GM12801 (cell line): ENCODE results near the gene SMIM13.

ENCODE experiments used
- TF ChIP-seq, protein P1 (sequence below): IDR thresholded peaks from one replicate; pipeline ENCODE4 v1.5.1; 2011; ENCODE audit warnings: control low read depth; ENCODE audit not compliant: insufficient read length; ENCODE audit errors: extremely low read depth

Gene SMIM13

GRCh38 chr6:11152581-11152980 is 58.9 kb downstream of the SMIM13 start:
- TF ChIP-seq, protein P1, sequence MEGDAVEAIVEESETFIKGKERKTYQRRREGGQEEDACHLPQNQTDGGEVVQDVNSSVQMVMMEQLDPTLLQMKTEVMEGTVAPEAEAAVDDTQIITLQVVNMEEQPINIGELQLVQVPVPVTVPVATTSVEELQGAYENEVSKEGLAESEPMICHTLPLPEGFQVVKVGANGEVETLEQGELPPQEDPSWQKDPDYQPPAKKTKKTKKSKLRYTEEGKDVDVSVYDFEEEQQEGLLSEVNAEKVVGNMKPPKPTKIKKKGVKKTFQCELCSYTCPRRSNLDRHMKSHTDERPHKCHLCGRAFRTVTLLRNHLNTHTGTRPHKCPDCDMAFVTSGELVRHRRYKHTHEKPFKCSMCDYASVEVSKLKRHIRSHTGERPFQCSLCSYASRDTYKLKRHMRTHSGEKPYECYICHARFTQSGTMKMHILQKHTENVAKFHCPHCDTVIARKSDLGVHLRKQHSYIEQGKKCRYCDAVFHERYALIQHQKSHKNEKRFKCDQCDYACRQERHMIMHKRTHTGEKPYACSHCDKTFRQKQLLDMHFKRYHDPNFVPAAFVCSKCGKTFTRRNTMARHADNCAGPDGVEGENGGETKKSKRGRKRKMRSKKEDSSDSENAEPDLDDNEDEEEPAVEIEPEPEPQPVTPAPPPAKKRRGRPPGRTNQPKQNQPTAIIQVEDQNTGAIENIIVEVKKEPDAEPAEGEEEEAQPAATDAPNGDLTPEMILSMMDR = no peak

- TF ChIP-seq, protein P1 = no peak
Measured at GRCh38 chr6:11153447-11153846, 59.8 kb downstream of the SMIM13 start.

DNA sequence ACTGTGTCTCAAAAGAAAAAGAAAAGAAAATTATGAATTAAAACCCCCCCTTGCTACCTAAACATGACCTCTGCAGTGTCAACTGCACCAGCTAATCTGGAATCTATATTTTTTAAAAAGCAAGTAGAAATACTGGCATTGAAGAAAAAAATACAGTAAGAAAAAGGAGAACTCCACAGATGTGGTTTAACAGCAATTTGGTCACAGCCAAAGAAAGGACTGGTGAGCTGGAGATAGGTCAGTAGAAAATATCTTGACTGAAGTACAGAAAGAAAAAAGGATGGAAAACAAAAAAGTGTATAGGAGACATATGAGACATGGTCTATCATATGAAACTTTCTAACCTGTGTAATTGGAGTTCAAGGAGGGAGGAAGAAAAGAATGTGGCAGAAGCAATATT is 62.0 kb downstream of the SMIM13 start:
- TF ChIP-seq, protein P1 = no peak

- TF ChIP-seq, protein P1 = no peak
Measured at GRCh38 chr6:11160199-11160598, 66.6 kb downstream of the SMIM13 start.

GRCh38 chr6:11161031-11161956 is 67.7 kb downstream of the SMIM13 start:
- TF ChIP-seq, protein P1 = no peak

GRCh38 chr6:11162262-11162661 is 68.6 kb downstream of the SMIM13 start:
- TF ChIP-seq, protein P1 = no peak

DNA sequence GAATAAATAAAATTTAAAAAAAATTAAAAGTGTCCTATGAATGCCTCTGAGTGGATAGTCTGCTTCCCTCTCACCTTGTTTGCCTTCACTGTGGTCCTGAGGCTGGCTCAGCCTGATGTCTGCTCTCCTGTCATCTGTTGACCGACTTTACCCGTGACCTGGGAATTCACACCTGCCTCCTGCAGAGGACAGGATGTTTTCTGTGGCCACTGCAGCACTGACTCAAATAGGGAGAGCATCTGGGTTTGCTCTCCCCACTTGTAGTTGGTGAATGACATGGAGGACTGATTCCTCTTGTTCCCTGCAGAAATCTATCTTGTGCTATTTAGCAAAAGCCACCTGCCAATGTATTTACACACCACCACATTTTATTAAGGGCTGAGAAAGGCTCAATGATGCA is 70.3 kb downstream of the SMIM13 start:
- TF ChIP-seq, protein P1 = no peak
